HUES64 (cell line): ENCODE measurements around the gene FAM170A.

Source experiments
- H3K27ac ChIP-seq: 2 replicates; pipeline ENCODE4 v1.7.0; 2013; ENCODE audit warnings: low read depth, low read length, inconsistent platforms
- H3K27me3 ChIP-seq: 2 replicates; pipeline ENCODE4 v1.6.1; 2013; ENCODE audit warnings: mild to moderate bottlenecking, low read length; ENCODE audit not compliant: insufficient read depth
- H3K36me3 ChIP-seq: 2 replicates; pipeline ENCODE4 v1.6.1; 2013; ENCODE audit warnings: mild to moderate bottlenecking, low read length; ENCODE audit not compliant: insufficient read depth
- H3K4me1 ChIP-seq: 2 replicates; pipeline ENCODE4 v1.6.1; 2013; ENCODE audit warnings: mild to moderate bottlenecking, low read length, moderate library complexity; ENCODE audit not compliant: insufficient read depth
- H3K4me3 ChIP-seq: 2 replicates; pipeline ENCODE4 v1.5.1; 2013; ENCODE audit warnings: mild to moderate bottlenecking, low read length, moderate library complexity
- H3K9ac ChIP-seq: 2 replicates; pipeline ENCODE4 v1.6.1; 2013; ENCODE audit warnings: mild to moderate bottlenecking, low read depth, low read length
- H3K9me3 ChIP-seq: 2 replicates; pipeline ENCODE4 v1.6.1; 2013; ENCODE audit warnings: low read depth, low read length; ENCODE audit not compliant: insufficient read depth
- WGBS: fragments of 150-250, 120-280 bp; methylation state at CpG from one replicate; pipeline ENCODE4 v1.1.7; 2013; ENCODE audit warnings: missing lambda C conversion rate; 5-methylcytosine and 5-hydroxymethylcytosine counted together

Gene FAM170A

DNA sequence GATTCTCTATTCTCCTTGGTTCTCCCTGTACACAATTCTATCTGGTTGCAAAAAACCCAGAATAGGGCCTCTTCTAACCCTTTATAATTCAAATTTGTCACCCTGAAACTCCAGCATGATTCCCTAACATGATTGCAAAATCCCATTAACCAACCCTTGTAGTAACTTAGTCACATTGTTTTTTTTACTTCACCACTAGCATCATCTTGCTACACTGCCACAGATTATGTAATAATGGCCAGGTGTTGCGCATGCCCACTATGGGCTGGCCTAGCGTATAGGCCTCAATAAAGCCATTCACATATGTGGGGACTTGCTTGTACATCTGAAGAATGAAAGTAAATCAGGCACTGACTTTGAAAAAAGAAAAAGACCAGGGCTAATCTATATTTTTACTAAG is 25.7 kb downstream of the FAM170A start:
- H3K36me3 ChIP-seq: no peaks in the 10 kb centered on the region
- no peaks in the 10 kb centered on the region for H3K27me3 ChIP-seq
- no peak overlapping the region for H3K9ac ChIP-seq
- H3K4me3 ChIP-seq: no peak overlapping the region
- 97% methylated on average over 2 of the region's 2 CpGs for WGBS
- no peaks in the 10 kb centered on the region for H3K9me3 ChIP-seq
- H3K27ac ChIP-seq: no peak overlapping the region
- H3K4me1 ChIP-seq: no peaks in the 10 kb centered on the region

DNA sequence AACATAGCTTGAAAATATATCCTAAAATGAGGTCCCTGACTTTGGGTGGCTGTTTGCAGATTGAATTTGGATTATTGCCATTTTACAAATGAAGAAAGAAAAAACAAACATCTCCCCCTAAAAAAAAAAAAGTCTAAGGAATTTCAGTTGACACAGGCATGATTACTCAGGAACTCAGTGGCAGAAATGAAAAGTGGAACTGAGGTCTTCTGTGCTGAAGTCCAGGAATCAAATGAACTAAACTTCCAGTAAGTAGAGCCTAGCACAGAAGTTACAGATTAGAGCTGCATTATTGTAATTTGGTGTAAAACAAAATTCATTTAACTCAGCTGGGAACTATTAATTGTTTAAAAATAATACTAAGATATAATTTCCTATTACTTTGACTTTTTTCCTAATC is 26.7 kb downstream of the FAM170A start:
- no peaks in the 10 kb centered on the region for H3K4me1 ChIP-seq

DNA sequence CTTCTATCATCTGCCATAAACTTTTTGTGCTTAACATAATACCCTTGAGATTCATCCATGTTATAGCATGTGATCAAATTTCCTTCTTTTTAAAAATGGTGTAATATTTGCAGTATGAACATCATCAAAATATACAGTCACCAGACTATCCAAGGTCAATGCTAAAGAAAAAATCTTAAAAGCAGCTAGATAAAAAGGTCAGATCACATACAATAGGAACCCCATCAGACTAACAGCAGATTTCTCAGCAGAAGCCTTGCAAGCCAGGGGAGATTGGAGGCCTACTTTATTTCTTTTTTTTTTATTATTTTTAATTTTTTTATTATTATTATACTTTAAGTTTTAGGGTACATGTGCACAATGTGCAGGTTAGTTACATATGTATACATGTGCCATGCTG is 37.2 kb downstream of the FAM170A start:
- H3K4me1 ChIP-seq: no peaks in the 10 kb centered on the region
- no peak overlapping the region for H3K4me3 ChIP-seq
- H3K36me3 ChIP-seq: no peaks in the 10 kb centered on the region
- no peak overlapping the region for H3K9ac ChIP-seq
- H3K27ac ChIP-seq: no peak overlapping the region
- H3K27me3 ChIP-seq: no peaks in the 10 kb centered on the region
- peaks cover 7% of the 10 kb centered on the region; the same call in 1 of the 2 replicates for H3K9me3 ChIP-seq

More for the DNA sequence above, 26.7 kb downstream of the FAM170A start:
- Histone ChIP-seq H3K36me3 (no peaks in the 10 kb centered on the region), H3K27me3 (no peaks in the 10 kb centered on the region), H3K27ac (no peak overlapping the region), H3K9me3 (no peaks in the 10 kb centered on the region), H3K4me3 (no peak overlapping the region), H3K9ac (no peak overlapping the region)

DNA sequence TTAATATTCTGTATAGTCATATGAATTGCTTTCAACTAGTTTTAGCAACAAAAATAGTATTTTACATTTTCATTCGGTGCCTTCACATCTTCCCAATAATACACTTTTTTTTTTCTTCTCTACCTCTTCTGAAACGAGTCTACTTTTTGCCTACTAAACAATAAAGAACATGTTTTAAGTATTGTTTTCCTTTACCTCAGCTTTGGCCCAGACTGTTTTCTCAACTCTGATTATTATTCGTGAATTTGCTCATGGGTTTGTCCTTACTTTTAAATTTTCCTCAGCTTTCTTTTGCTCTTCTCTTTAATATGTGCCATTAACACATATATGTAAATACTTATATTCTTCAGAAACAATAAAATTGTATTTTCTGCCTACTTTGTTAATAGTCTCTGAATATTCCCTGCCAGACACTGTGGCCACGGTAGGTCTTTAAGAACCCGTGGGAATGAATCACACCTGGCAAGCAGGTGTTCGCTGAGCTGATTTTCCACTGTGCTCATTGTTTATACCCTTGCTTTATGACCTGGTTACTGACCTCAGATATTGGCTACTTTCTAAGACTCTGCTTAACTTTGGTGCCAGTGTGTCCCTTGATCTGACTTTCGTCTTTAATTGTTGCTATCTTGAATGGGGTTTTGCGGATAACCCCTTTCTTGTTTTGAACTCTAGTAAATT is 49.1 kb downstream of the FAM170A start:
- Histone ChIP-seq H3K4me3 (no peak overlapping the region), H3K27me3 (no peaks in the 10 kb centered on the region), H3K4me1 (no peaks in the 10 kb centered on the region), H3K9me3 (no peaks in the 10 kb centered on the region), H3K27ac (no peak overlapping the region), H3K9ac (no peak overlapping the region), H3K36me3 (no peaks in the 10 kb centered on the region)
- WGBS: 93% methylated on average over 8 of the region's 8 CpGs

DNA sequence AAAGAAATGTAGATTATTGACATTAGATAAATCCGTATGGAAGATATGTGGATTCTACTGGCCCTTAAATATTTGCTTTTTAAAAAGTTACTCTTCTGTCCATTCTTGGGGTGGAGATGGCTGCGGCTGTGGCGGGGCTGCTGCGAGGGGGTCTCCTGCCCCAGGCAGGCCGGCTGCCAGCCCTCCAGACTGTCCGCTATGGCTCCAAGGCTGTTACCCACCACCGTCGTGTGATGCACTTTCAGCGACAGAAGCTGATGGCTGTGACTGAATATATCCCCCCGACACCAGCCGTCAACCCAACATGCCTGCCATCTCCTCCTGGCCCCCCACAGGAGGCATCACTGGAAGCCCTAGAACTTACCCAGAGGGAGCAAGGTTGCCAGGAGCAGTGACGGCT is 50.7 kb downstream of the FAM170A start:
- no peak overlapping the region for H3K4me3 ChIP-seq
- H3K27me3 ChIP-seq: no peaks in the 10 kb centered on the region
- no peak overlapping the region for H3K9ac ChIP-seq
- 93% methylated on average over 12 of the region's 12 CpGs for WGBS
- H3K27ac ChIP-seq: no peak overlapping the region
- no peaks in the 10 kb centered on the region for H3K36me3 ChIP-seq
- H3K9me3 ChIP-seq: no peaks in the 10 kb centered on the region
- H3K4me1 ChIP-seq: no peaks in the 10 kb centered on the region

DNA sequence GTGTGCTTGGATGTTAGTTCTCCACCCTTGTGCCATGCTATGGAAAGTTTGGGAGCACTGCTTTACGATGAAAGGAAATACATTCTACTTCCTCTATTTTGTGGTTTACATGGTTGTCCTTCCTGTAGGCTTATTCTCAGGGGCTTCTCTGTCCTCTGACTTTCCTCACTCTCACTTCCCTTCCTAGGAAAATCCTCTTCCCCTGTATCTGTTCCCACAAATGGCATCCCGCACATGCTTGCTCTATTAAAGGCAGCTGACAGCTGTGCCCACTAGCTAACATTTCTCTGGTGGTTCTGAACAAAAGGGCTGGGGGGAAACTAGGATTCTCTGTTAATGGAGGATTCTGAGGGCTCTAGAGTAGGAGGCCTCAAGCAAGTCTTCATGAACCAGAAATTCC is 52.4 kb downstream of the FAM170A start:
- H3K9ac ChIP-seq: no peak overlapping the region
- H3K36me3 ChIP-seq: no peaks in the 10 kb centered on the region
- H3K27ac ChIP-seq: no peak overlapping the region
- H3K4me3 ChIP-seq: no peak overlapping the region
- no peaks in the 10 kb centered on the region for H3K4me1 ChIP-seq
- 96% methylated on average over 2 of the region's 2 CpGs for WGBS
- no peaks in the 10 kb centered on the region for H3K27me3 ChIP-seq
- no peaks in the 10 kb centered on the region for H3K9me3 ChIP-seq

DNA sequence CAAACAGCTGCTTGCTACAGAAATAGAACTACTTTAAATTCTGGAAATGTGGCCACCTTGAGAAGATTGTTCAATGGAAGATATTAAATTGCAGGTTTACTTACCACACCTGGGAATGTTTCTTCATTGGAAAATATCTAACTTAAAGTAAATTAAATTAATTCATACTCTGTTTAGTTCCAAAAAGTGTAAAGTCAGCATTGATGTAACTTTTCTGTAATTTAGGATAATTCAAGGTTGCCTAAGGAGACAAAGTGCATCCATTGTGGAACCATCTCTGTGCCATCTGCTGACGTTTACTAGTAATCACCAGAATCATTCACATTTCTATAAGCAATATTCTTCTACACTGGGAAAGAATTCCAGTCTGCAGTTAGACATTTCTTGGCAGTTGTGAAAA is 53.0 kb downstream of the FAM170A start:
- Histone ChIP-seq H3K36me3 (no peaks in the 10 kb centered on the region), H3K27ac (no peak overlapping the region), H3K4me3 (no peak overlapping the region), H3K4me1 (no peaks in the 10 kb centered on the region), H3K9ac (no peak overlapping the region), H3K27me3 (no peaks in the 10 kb centered on the region), H3K9me3 (no peaks in the 10 kb centered on the region)
- 86% methylated on average over 1 of the region's 1 CpG for WGBS
